ENCODE measurements around the gene DOK3.

DOK3 gene

GRCh38 chr5:177494346-177495195 lies 15.1 kb downstream of the DOK3 start:
- ATAC-seq = peak; percentile 19
- TF ChIP-seq POU6F1 (CRISPR knock-in tag; IDR thresholded peaks at IDR 0.05; ENCODE audit: borderline replicate concordance, low read depth) (no peak), GLIS3 (CRISPR knock-in tag; IDR thresholded peaks at IDR 0.05) (0 out of 2 replicates have a peak, but pooled peaks have one; percentile 22), ARNTL (CRISPR knock-in tag; IDR thresholded peaks at IDR 0.05; ENCODE audit: borderline replicate concordance, low read depth) (no peak), CSRNP3 (CRISPR knock-in tag; IDR thresholded peaks at IDR 0.05) (no peak), ZFP30 (CRISPR knock-in tag; IDR thresholded peaks at IDR 0.05) (no peak), CREB5 (CRISPR knock-in tag; IDR thresholded peaks at IDR 0.05; ENCODE audit: low read depth) (peak; percentile 83), PATZ1 (CRISPR knock-in tag; IDR thresholded peaks at IDR 0.05; ENCODE audit: borderline replicate concordance) (peak; percentile 45; the same call in 1 of the 2 replicates), ISL1 (CRISPR knock-in tag; IDR thresholded peaks at IDR 0.05) (no peak), ZNF565 (CRISPR knock-in tag; conservative IDR thresholded peaks at IDR 0.05; ENCODE audit: low read depth) (no peak), ZC3H10 (CRISPR knock-in tag; IDR thresholded peaks at IDR 0.05) (no peak), ZNF8 (CRISPR knock-in tag; IDR thresholded peaks at IDR 0.05) (no peak)

GRCh38 chr5:177493795-177494345 lies 15.8 kb downstream of the DOK3 start:
- TF ChIP-seq GLIS3 (CRISPR knock-in tag; IDR thresholded peaks at IDR 0.05) (no peak), ESRRG (CRISPR knock-in tag; IDR thresholded peaks at IDR 0.05) (no peak), SNAI2 (CRISPR knock-in tag; IDR thresholded peaks at IDR 0.05) (no peak), TOX (CRISPR knock-in tag; IDR thresholded peaks at IDR 0.05; ENCODE audit: borderline replicate concordance) (no peak), ZC3H10 (CRISPR knock-in tag; IDR thresholded peaks at IDR 0.05) (no peak), OSR1 (CRISPR knock-in tag; IDR thresholded peaks at IDR 0.05) (no peak), TSHZ2 (CRISPR knock-in tag; IDR thresholded peaks at IDR 0.05) (no peak)
- ATAC-seq = no peak

- TF ChIP-seq RARB (CRISPR knock-in tag; IDR thresholded peaks at IDR 0.05) = no peak
- TF ChIP-seq CSDC2 (CRISPR knock-in tag; IDR thresholded peaks at IDR 0.05) = no peak
- no peak for TF ChIP-seq TOX (CRISPR knock-in tag; IDR thresholded peaks at IDR 0.05; ENCODE audit: borderline replicate concordance)
- TF ChIP-seq CSRNP3 (CRISPR knock-in tag; IDR thresholded peaks at IDR 0.05) = no peak
- no peak for TF ChIP-seq ZNF565 (CRISPR knock-in tag; conservative IDR thresholded peaks at IDR 0.05; ENCODE audit: low read depth)
- no peak for TF ChIP-seq ZFP30 (CRISPR knock-in tag; IDR thresholded peaks at IDR 0.05)
- TF ChIP-seq ZNF8 (CRISPR knock-in tag; IDR thresholded peaks at IDR 0.05) = no peak
- no peak for TF ChIP-seq ESRRG (CRISPR knock-in tag; IDR thresholded peaks at IDR 0.05)
Observed at GRCh38 chr5:177492841-177493240, 16.8 kb downstream of the DOK3 start.

More at GRCh38 chr5:177492841-177493240, 16.8 kb downstream of the DOK3 start:
- no peak for ATAC-seq

All from SK-N-SH treated with all-trans-retinoic acid at 6 μM for 48 hours (cell line).